GM12878 (cell line): ENCODE measurements around the gene ARMC2. TPM values are rescaled to one million over a fixed set of nuclear protein-coding genes. Genes with fewer than 3 reads are reported as not detected.

Source experiments
- ATAC-seq: fragments of 200-7000 bp; cut with Tn5 transposase; 3 replicates; pipeline ENCODE4 v1.9.1; 2020; ENCODE audit warnings: mild to moderate bottlenecking, moderate library complexity
- BruUV-seq: library from RNA; stranded (reverse); fragments of 400-500 nt; replicated peaks from 2 replicates; lab custom pipeline; 2021; lab: Mats Ljungman, UMichigan
- CTCF ChIA-PET: fragments of 300-600 bp; sonication (Branson Sonifier 250); formaldehyde crosslinking; extraction: SDS; loops from one replicate; lab custom pipeline; 2021; ENCODE audit warnings: inconsistent platforms; lab: Yijun Ruan, JAX
- POLR2A ChIA-PET: fragments of 350-600 bp; formaldehyde crosslinking; extraction: SDS; loops from one replicate; lab custom pipeline; 2021; ENCODE audit warnings: inconsistent platforms; lab: Charles Lee
- RAD21 ChIA-PET: fragments of 300-600 bp; sonication (Branson Sonifier 250); formaldehyde crosslinking; loops from one replicate; lab custom pipeline; 2023; ENCODE audit warnings: antibody characterized with exemption; ENCODE audit not compliant: unreplicated experiment; lab: Charles Lee
- SMC1A ChIA-PET: fragments of 300-600 bp; sonication (Branson Sonifier 250); formaldehyde crosslinking; loops from one replicate; lab custom pipeline; 2023; ENCODE audit not compliant: unreplicated experiment, uncharacterized antibody; lab: Charles Lee
- DNase-seq: peaks from one replicate; pipeline ENCODE4 v3.0.0-alpha.2; 2011; ENCODE audit warnings: low read depth, low spot score
- FAIRE-seq: peaks from 3 replicates; lab custom pipeline; 2011; peaks lifted over from hg19 to GRCh38; lab: Jason Lieb, UNC
- H2AFZ ChIP-seq: 2 replicates; pipeline ENCODE4 v1.6.0; 2011; ENCODE audit warnings: low read depth, low read length, control low read depth; ENCODE audit not compliant: control insufficient read depth
- H3K27ac ChIP-seq: 2 replicates; pipeline ENCODE4 v1.5.1; 2011; ENCODE audit warnings: control low read depth; ENCODE audit not compliant: control insufficient read depth, insufficient read depth
- H3K27me3 ChIP-seq, 2 experiments: replicated peaks in 1 of 2; 2 replicates each; pipeline versions ENCODE4 v1.6.0 to v1.6.1; 2011; ENCODE audit warnings: low read length in 1 of 2; ENCODE audit not compliant: control insufficient read depth in 2 of 2, insufficient read depth in 2 of 2
- H3K36me3 ChIP-seq, 2 experiments: 2 replicates each; pipeline ENCODE4 v1.5.1; 2011; ENCODE audit warnings: low read length in 1 of 2; ENCODE audit not compliant: control insufficient read depth in 2 of 2, insufficient read depth in 2 of 2
- H3K4me1 ChIP-seq: 2 replicates; pipeline ENCODE4 v1.6.1; 2011; ENCODE audit warnings: mild to moderate bottlenecking, low read length, moderate library complexity, mixed read lengths; ENCODE audit not compliant: control insufficient read depth, insufficient read depth
- H3K4me2 ChIP-seq: 2 replicates; pipeline ENCODE4 v1.6.0; 2011; ENCODE audit warnings: control low read depth; ENCODE audit not compliant: control insufficient read depth, insufficient read depth
- H3K4me3 ChIP-seq: fragments of 200-600 bp; sonication (generic); 2 replicates; pipeline ENCODE4 v1.5.1; 2016
- H3K79me2 ChIP-seq: 2 replicates; pipeline ENCODE4 v1.6.0; 2011; ENCODE audit warnings: low read length; ENCODE audit not compliant: control insufficient read depth, insufficient read depth
- H3K9ac ChIP-seq: 2 replicates; pipeline ENCODE4 v1.8.0; 2011; ENCODE audit warnings: low read length, control low read depth, mixed read lengths; ENCODE audit not compliant: control insufficient read depth, insufficient read depth
- H3K9me3 ChIP-seq: replicated peaks from 3 replicates; pipeline ENCODE4 v1.5.1; 2011; ENCODE audit warnings: mild to moderate bottlenecking, low read length; ENCODE audit not compliant: control insufficient read depth, insufficient read depth
- H4K20me1 ChIP-seq: 2 replicates; pipeline ENCODE4 v1.6.0; 2011; ENCODE audit not compliant: control insufficient read depth, insufficient read depth
- CEBPB ChIP-seq, 2 experiments: fragments of 150-350 bp in 1 of 2; IDR thresholded peaks; 2 replicates each; pipeline ENCODE4 v1.6.1; 2012 to 2014; ENCODE audit warnings: low read depth in 2 of 2, low read length in 2 of 2, borderline replicate concordance in 1 of 2, inconsistent platforms in 1 of 2
- FOS ChIP-seq: IDR thresholded peaks from 3 replicates; pipeline ENCODE4 v1.6.1; 2011; ENCODE audit warnings: borderline replicate concordance; ENCODE audit not compliant: insufficient read length; ENCODE audit errors: extremely low read depth
- NFXL1 ChIP-seq: fragments of 450-650 bp; IDR thresholded peaks from 2 replicates; pipeline ENCODE4 v1.6.1; 2017; ENCODE audit warnings: antibody characterized with exemption, mild to moderate bottlenecking, borderline replicate concordance
- RAD21 ChIP-seq: IDR thresholded peaks from 2 replicates; pipeline ENCODE4 v1.6.1; 2011; ENCODE audit warnings: mild to moderate bottlenecking, low read depth, low read length, moderate library complexity; ENCODE audit not compliant: insufficient read depth
- ZNF622 ChIP-seq: fragments of 450-650 bp; IDR thresholded peaks from 2 replicates; pipeline ENCODE4 v1.6.1; 2017; ENCODE audit warnings: mild to moderate bottlenecking, inconsistent platforms
- WGBS: methylation state at CpG from one replicate; pipeline ENCODE4 v1.1.6; 2016; ENCODE audit warnings: low lambda C conversion rate; ENCODE audit not compliant: insufficient replicate concordance, insufficient coverage; ENCODE audit errors: missing lambda C conversion rate; 5-methylcytosine and 5-hydroxymethylcytosine counted together
- in situ Hi-C: fragments of 300-500 bp; cut with MboI; formaldehyde crosslinking; loops from 9 replicates; pipeline ENCODE4 v1.14.3; 2018; ENCODE audit warnings: mixed read lengths
- intact Hi-C: fragments of 100-400 bp; cut with micrococcal nuclease; formaldehyde crosslinking; loops from one replicate; pipeline ENCODE4 v1.14.2; 2022; ENCODE audit not compliant: unreplicated experiment
- polyA plus RNA-seq, 11 experiments: library from polyadenylated mRNA; depleted of rRNA in 4 of 11; unstranded in 6 of 11; stranded (reverse) in 5 of 11; fragments of >200 nt; fragmentation: Nextera tagmentation in 4 of 11; fragmentation: Illumina TruSeq in 1 of 11; extraction: Ambion mirVana in 4 of 11; extraction: Trizol in 1 of 11; gene quantifications; 1 replicate in 1 of 11; 2 replicates in 10 of 11; pipeline versions ENCODE4 v1.2.1 to v1.2.3, GENCODE V29; 2011 to 2016; ENCODE audit warnings: inconsistent platforms in 2 of 11, missing spikeins in 2 of 11, low read depth in 1 of 11
- total RNA-seq, 4 experiments: library from RNA; depleted of rRNA in 3 of 4; stranded (reverse); fragments of >200 nt in 3 of 4; fragmentation: Illumina TruSeq in 1 of 4; extraction: Trizol in 1 of 4; gene quantifications; 2 replicates each; pipeline versions ENCODE4 v1.2.1 to v1.2.3, GENCODE V29; 2013 to 2021
- TF ChIP-seq, protein P1 (sequence below): fragments of 450-650 bp; IDR thresholded peaks from 2 replicates; pipeline ENCODE4 v1.6.1; 2014; ENCODE audit warnings: mild to moderate bottlenecking

ARMC2 gene
- total and polyA plus RNA-seq, 10 of the 15 experiments (the other 5 are each of a cell fraction or from before 2014, with no cell fraction given) = 0.06 to 0.33 (median 0.21) TPM; not detected in 5

DNA sequence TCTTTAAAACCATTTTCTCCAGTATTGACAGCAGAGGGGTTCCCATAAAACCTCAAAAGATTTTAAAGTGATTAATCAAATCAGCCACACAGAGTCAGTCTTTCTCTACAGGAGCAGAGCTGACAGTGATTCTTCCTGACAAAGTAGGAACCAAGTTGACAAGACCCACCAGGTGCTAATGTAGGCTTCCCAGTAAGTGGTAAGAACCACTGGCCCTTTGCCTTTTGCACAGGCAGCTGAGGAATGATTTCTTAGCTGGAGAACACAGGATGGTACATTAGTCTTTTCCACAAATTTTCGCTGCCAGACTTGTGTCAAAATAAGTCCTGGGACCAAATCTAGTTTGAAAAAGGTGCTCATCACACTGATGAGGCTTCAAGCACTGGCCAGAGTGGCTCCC lies 95.8 kb downstream of the ARMC2 start:
- H3K27ac ChIP-seq = no peak overlapping the region

More for the DNA sequence above, 95.8 kb downstream of the ARMC2 start:
- Histone ChIP-seq H3K79me2 (no peaks in the 10 kb centered on the region), H3K4me1 (no peaks in the 10 kb centered on the region), H3K4me2 (no peak overlapping the region), H3K27me3 (peaks cover 2 to 15% of the 10 kb centered on the region in 2 experiments; a peak in 3 of 4 replicates), H3K9me3 (no peaks in the 10 kb centered on the region), H2AFZ (no peak overlapping the region), H3K9ac (no peak overlapping the region), H4K20me1 (no peaks in the 10 kb centered on the region), H3K36me3 (no peaks in the 10 kb centered on the region), H3K4me3 (no peak overlapping the region)
- ChIA-PET SMC1A (interaction anchor here (0.9 kb wide), 1 partner anchor 13 kb away, joined by 3 read pairs; no protein-coding TSS in a partner anchor), CTCF (no interaction called here), POLR2A (no interaction called here), RAD21 (no interaction called here)
- ATAC-seq (no peak), FAIRE-seq (no peak), DNase-seq (no peak)
- intact Hi-C loops (no loop called here), in situ Hi-C loops (no loop called here)
- no peak for TF ChIP-seq ZNF622
- no peak for TF ChIP-seq NFXL1
- TF ChIP-seq CEBPB (IDR thresholded peaks at IDR 0.05; ENCODE audit: borderline replicate concordance in 1 of 2, low read depth in 2 of 2, low read length in 2 of 2) = no peak
- TF ChIP-seq, protein P1, sequence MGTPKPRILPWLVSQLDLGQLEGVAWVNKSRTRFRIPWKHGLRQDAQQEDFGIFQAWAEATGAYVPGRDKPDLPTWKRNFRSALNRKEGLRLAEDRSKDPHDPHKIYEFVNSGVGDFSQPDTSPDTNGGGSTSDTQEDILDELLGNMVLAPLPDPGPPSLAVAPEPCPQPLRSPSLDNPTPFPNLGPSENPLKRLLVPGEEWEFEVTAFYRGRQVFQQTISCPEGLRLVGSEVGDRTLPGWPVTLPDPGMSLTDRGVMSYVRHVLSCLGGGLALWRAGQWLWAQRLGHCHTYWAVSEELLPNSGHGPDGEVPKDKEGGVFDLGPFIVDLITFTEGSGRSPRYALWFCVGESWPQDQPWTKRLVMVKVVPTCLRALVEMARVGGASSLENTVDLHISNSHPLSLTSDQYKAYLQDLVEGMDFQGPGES = no peak
- 0 out of 2 replicates have a peak, but pooled peaks have one; percentile 8 for TF ChIP-seq RAD21
- no peak for TF ChIP-seq FOS
- BruUV-seq = no TSS peak
- WGBS = 33% methylated on average over 1 of the region's 1 CpG
